Activated T-helper 9 cell treated with anti-CD3 and anti-CD28 coated beads, Interleukin-2, amount 50 U/mL, for 16 hours (primary cell): ENCODE results near the gene GFM2.
A peak's percentile ranks its signal among the peaks of the same experiment; 100 is the strongest.
"Not testable (repeated sequence)": the region's sequence is repeated elsewhere in the genome, so short reads cannot be mapped to it uniquely, and the experiment has no call there.

Source experiments
- DNase-seq: peaks from one replicate; pipeline ENCODE4 v3.0.0-alpha.2; 2020; ENCODE audit warnings: low read depth

GFM2 gene

DNA sequence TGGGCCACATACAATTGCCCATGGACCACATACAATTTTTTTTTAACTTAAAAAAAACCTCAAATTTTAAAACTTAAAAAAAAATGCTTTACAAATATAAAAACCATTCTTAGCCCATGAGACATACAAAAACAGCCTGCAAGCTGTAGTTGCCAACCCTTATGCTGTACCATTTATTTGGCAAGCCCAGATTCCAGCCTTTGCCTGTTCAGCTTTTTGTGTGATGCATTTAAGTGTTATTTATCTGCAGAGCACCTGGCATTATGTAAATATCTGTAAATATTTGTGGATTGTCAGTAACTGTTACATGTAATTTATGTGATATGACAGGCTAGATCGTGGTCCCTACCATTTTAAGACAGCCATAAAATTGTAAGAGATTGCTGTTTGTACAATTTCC is 49.3 kb downstream of the GFM2 start:
- DNase-seq: no peak

DNA sequence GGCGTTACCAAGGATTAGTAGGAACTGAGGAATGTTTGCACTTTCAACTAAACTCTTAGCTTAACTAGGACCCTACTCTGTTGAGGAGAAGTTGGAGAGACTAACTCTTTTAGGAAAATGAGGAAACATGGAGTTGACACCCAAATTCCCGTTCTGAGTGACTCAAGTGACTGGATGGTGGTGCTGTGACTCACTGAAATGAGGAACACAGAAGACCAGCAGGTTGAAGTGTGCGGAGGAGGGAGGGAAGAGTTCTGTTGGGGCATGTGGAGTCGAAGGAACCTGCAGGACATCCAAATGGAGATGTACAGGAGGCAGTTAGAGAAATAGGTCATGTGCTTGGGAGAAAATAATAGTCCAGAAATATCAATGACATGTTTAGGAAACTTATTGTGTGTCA is 73.7 kb downstream of the GFM2 start:
- no peak for DNase-seq

DNA sequence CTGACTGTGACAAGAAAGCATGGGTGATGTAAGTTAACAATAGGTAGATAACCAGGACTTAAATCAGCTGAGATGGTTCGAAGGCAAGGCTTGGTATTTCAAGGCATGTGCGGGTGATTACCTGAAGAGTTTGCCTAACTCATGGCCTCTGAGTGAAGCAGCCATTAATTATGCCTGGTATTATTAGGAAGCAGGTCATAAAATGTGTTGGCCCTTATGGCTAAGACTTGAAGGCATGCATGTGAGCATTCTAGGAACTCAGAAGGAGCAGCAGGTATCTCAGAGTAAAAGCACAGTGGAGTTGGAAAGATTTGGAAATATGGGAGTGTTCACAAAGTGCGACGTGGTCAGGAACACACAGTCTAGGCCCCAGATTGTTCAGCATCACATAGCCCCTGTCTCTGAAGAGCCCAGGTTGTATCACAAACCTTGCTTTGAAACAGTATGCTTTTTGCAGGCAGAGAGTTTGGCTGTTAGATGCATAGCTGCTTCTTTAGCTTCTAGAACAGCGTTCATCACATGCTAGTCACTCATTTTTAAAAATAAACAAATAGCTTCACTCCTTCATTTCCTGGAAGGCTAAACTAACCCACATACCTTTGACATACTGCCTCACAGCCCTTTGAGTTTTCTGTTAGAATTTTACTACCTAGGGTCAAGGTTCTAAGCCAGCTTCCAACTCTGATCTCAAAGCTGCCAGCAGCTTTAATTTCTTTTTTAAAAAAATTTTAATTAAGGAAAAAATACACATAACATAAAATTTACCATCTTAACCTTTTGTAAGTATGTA is 79.8 kb downstream of the GFM2 start:
- DNase-seq: no peak

DNA sequence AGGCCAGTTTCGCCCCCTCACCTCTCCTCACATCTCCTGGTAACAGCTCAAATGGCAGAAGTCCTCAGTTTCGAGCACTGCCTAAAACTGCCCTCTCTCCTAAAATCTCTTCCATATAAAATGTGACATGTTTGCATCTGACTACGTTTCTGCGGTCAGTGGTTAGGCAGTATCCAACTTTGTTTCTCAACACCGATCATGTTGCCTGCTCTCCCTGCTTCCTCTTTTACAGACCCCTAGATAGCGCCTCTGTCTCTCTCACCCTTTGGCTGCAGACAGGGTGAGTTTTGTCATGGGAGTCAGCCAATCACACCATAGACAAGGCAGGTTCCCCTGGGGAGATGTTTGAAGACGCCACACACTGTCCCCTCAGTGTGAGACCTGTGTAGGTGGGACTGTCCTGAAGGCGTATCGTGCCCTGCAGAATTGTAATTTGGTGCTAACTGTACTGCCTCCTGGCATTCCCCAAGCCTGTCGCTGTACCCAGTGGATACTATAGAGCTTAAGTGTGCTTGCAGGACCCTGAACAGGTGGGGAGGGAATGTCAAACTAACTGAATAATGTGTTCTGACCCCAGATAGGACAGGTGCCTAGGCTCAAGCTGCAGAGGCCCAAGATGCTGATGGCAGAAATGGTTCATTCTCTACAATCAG is 80.8 kb downstream of the GFM2 start:
- no peak for DNase-seq

- DNase-seq: peak; percentile 80
These were observed 81.7 kb downstream of the GFM2 start, which contains the start of gene HEXB for GRCh38 chr5:74684900-74685851. HEXB (plus strand) TSS chr5:74685233; CDS start chr5:74685261, 28 bp downstream.

- DNase-seq: no peak
These were observed 87.0 kb downstream of the GFM2 start for GRCh38 chr5:74679966-74680365.

DNA sequence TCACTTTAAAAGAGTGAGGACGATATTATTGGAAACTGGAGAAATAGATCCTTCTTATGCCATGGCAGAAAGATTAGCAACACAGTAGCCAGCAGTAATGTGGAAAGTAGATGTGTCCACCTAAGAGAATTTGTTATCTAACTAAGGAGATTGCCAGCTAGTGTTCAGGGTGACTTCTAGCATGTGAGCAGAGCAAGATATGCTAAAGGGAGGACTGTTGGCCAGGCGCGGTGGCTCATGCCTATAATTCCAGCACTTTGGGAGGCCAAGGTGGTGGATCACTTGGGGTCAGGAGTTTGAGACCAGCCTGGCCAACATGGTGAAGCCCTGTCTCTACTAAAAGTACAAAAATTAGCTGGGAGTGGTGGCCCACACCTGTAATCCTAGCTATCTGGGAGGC is 87.6 kb downstream of the GFM2 start:
- DNase-seq: not testable (repeated sequence)

DNA sequence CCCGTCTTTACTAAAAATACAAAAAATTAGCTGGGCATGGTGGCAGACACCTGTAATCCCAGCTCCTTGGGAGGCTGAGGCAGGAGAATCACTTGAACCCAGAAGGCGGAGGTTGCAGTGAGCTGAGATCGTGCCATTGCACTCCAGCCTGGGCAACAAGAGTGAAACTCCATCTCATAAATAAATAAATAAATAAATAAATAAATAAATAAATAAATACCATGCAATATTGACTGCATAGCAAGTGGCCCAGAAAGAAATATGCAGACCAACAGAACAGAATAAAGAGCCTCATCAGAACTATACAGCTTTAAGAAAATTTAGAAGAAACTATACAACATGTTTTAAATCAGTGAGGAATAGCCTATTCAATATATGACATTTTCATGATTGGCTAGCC is 88.8 kb downstream of the GFM2 start:
- DNase-seq: not testable (repeated sequence)

- DNase-seq: not testable (repeated sequence)
These were observed 90.5 kb downstream of the GFM2 start for GRCh38 chr5:74676466-74676865.

- DNase-seq: no peak
These were observed 93.7 kb downstream of the GFM2 start for GRCh38 chr5:74673011-74673790.

DNA sequence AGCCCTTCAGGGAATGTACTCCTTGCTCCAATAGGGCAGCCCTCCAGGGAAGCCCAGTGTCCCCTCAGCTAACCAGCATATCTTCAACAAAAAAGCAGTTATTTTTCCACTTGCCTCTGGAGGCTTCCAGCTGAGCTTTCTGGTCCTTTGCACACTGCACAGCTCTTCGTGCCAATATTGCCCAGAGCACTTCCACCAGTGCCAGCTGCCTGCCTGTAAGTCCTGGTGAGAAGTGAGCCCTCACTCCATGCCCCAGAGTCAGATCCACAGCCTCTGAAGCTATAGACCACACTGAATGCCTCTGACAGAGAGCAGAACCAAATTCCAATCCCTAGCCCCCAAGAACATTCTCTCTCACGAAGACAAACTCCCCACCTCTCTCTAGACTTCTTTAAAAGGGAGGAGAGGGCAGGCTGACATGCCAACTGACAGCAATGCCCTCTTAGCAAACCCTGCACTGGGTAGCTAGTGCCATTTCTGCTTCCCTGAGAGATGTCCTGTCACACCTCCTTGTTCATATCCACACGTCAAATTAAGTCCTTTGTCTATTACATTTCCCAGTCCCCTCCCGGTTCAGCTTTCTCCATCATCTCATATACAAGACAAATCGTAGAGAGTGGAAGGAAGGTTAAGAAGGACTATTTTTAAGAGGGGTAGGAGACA is 94.6 kb downstream of the GFM2 start:
- no peak for DNase-seq
